Measurements from ENCODE around the gene RNF213.

RNF213 gene

DNA sequence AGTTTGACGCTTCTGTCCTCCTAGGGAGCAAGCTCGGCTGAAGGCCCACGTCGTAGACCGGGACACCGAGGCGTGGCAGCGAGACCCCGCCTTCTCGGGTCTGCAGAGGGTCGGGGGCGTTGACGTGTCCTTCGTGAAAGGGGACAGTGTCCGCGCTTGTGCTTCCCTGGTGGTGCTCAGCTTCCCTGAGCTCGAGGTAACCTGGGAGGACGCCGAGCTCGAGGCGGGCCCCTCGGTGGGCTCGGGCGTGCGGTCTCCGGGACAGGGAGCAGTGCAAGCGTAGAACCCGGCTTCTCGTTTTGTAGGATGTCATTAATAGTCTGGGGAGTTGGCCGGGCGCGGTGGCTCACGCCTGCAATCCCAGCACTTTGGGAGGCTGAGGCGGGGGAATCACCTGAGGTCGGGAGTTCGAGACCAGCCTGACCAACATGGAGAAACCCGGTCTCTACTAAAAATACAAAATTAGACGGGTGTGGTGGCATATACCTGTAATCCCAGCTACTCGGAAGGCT is 155.0 kb downstream of the RNF213 start:
- peaks cover 37% of the 10 kb centered on the region for H3K27me3 ChIP-seq (ENCODE audit: control insufficient read depth, insufficient read depth, low read length)

GRCh38 chr17:80416260-80416939 is 155.7 kb downstream of the RNF213 start:
- Histone ChIP-seq H3K9ac (ENCODE audit: low read length) (no peak overlapping the region), H3K4me1 (ENCODE audit: control insufficient read depth, insufficient read depth, low read length) (no peaks in the 10 kb centered on the region), H3K4me3 (ENCODE audit: low read depth, low read length) (peak overlapping the region; percentile 88; the same call in 1 of the 2 replicates), H3K27me3 (ENCODE audit: control insufficient read depth, insufficient read depth, low read length) (peaks cover 34% of the 10 kb centered on the region), H3K36me3 (ENCODE audit: control insufficient read depth, insufficient read depth, low read length) (0 out of 2 replicates have a peak, but pooled peaks cover 12% of the 10 kb centered on the region), H3K9me3 (ENCODE audit: control insufficient read depth, insufficient read depth, low read depth, low read length) (no peaks in the 10 kb centered on the region), H3K27ac (ENCODE audit: low read depth, low read length) (no peak overlapping the region)

More for the DNA sequence above, 155.0 kb downstream of the RNF213 start:
- Histone ChIP-seq H3K4me1 (ENCODE audit: control insufficient read depth, insufficient read depth, low read length) (no peaks in the 10 kb centered on the region), H3K27ac (ENCODE audit: low read depth, low read length) (peak overlapping the region; percentile 86; the same call in 1 of the 2 replicates), H3K4me3 (ENCODE audit: low read depth, low read length) (peak overlapping the region; percentile 88), H3K9ac (ENCODE audit: low read length) (peak overlapping the region; percentile 93), H3K9me3 (ENCODE audit: control insufficient read depth, insufficient read depth, low read depth, low read length) (no peaks in the 10 kb centered on the region), H3K36me3 (ENCODE audit: control insufficient read depth, insufficient read depth, low read length) (0 out of 2 replicates have a peak, but pooled peaks cover 12% of the 10 kb centered on the region)

GRCh38 chr17:80416940-80417293 is 156.3 kb downstream of the RNF213 start:
- H3K36me3 ChIP-seq (ENCODE audit: control insufficient read depth, insufficient read depth, low read length), result 0 out of 2 replicates have a peak, but pooled peaks cover 12% of the 10 kb centered on the region
- H3K9ac ChIP-seq (ENCODE audit: low read length), result no peak overlapping the region
- H3K4me3 ChIP-seq (ENCODE audit: low read depth, low read length), result no peak overlapping the region
- no peaks in the 10 kb centered on the region for H3K9me3 ChIP-seq (ENCODE audit: control insufficient read depth, insufficient read depth, low read depth, low read length)
- no peaks in the 10 kb centered on the region for H3K4me1 ChIP-seq (ENCODE audit: control insufficient read depth, insufficient read depth, low read length)
- H3K27ac ChIP-seq (ENCODE audit: low read depth, low read length), result no peak overlapping the region
- peaks cover 29% of the 10 kb centered on the region for H3K27me3 ChIP-seq (ENCODE audit: control insufficient read depth, insufficient read depth, low read length)

GRCh38 chr17:80418589-80418988 is 157.9 kb downstream of the RNF213 start:
- peaks cover 13% of the 10 kb centered on the region for H3K27me3 ChIP-seq (ENCODE audit: control insufficient read depth, insufficient read depth, low read length)
- H3K4me1 ChIP-seq (ENCODE audit: control insufficient read depth, insufficient read depth, low read length), result no peaks in the 10 kb centered on the region
- H3K9ac ChIP-seq (ENCODE audit: low read length), result no peak overlapping the region
- H3K4me3 ChIP-seq (ENCODE audit: low read depth, low read length), result no peak overlapping the region
- H3K9me3 ChIP-seq (ENCODE audit: control insufficient read depth, insufficient read depth, low read depth, low read length), result no peaks in the 10 kb centered on the region
- 0 out of 2 replicates have a peak, but pooled peaks cover 12% of the 10 kb centered on the region for H3K36me3 ChIP-seq (ENCODE audit: control insufficient read depth, insufficient read depth, low read length)
- H3K27ac ChIP-seq (ENCODE audit: low read depth, low read length), result no peak overlapping the region

GRCh38 chr17:80419255-80419654 is 158.6 kb downstream of the RNF213 start:
- Histone ChIP-seq H3K36me3 (ENCODE audit: control insufficient read depth, insufficient read depth, low read length) (0 out of 2 replicates have a peak, but pooled peaks cover 12% of the 10 kb centered on the region), H3K9me3 (ENCODE audit: control insufficient read depth, insufficient read depth, low read depth, low read length) (no peaks in the 10 kb centered on the region), H3K4me1 (ENCODE audit: control insufficient read depth, insufficient read depth, low read length) (no peaks in the 10 kb centered on the region), H3K27me3 (ENCODE audit: control insufficient read depth, insufficient read depth, low read length) (peaks cover 6% of the 10 kb centered on the region), H3K4me3 (ENCODE audit: low read depth, low read length) (no peak overlapping the region), H3K9ac (ENCODE audit: low read length) (no peak overlapping the region), H3K27ac (ENCODE audit: low read depth, low read length) (no peak overlapping the region)

DNA sequence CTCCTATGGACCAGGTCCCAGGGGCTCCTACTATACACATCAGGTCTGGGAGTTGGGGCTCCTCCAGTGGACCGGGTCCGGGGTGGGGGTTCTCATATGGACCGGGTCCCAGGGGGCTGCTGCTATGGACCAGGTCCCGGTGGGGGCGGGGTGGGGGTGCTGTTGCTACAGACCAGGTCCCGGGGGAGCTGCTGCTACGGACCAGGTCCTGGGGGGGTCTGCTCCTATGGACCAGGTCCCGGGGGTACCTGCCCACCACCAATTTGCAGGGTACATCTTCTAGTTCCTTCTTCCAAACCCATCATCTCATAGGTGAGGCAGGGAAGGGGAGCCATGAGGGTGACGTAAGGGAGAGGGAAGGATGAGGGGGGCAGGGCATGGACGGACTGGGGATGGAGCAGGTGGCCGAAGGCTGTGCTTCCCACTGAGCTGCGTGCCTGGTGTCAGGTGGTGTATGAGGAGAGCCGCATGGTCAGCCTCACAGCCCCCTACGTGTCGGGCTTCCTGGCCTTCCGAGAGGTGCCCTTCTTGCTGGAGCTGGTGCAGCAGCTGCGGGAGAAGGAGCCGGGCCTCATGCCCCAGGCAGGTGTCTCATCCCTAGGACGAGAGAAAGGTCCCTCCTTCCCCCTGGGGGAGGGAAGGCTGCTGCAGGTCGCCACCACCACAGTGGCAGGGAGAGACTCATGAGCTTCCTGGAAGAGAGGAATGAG is 160.9 kb downstream of the RNF213 start:
- H3K4me3 ChIP-seq (ENCODE audit: low read depth, low read length), result no peak overlapping the region
- H3K27me3 ChIP-seq (ENCODE audit: control insufficient read depth, insufficient read depth, low read length), result no peaks in the 10 kb centered on the region
- H3K4me1 ChIP-seq (ENCODE audit: control insufficient read depth, insufficient read depth, low read length), result no peaks in the 10 kb centered on the region
- no peaks in the 10 kb centered on the region for H3K9me3 ChIP-seq (ENCODE audit: control insufficient read depth, insufficient read depth, low read depth, low read length)
- H3K27ac ChIP-seq (ENCODE audit: low read depth, low read length), result no peak overlapping the region
- H3K9ac ChIP-seq (ENCODE audit: low read length), result no peak overlapping the region
- 0 out of 2 replicates have a peak, but pooled peaks cover 12% of the 10 kb centered on the region for H3K36me3 ChIP-seq (ENCODE audit: control insufficient read depth, insufficient read depth, low read length)

DNA sequence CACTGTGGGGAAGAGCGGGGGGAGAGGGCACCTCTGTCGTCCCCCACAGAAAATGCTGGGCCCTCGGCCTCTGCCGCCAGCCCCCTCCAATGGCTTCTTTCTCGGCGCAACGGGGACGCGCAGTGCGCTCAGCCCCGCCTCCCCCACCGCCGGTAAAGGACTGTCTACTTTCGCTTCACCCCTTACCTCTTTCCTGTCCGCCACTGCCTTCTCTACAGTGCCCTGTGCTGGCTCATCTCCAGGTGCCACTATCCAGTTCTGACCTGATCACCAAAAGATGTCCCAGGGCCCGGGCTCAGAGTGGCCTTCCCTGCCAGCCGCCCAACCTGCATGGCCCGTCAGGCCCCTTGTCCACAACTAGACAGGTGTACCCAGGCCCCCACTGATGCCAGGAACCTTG is 161.6 kb downstream of the RNF213 start:
- no peaks in the 10 kb centered on the region for H3K27me3 ChIP-seq (ENCODE audit: control insufficient read depth, insufficient read depth, low read length)
- H3K36me3 ChIP-seq (ENCODE audit: control insufficient read depth, insufficient read depth, low read length), result 0 out of 2 replicates have a peak, but pooled peaks cover 8% of the 10 kb centered on the region
- H3K9me3 ChIP-seq (ENCODE audit: control insufficient read depth, insufficient read depth, low read depth, low read length), result no peaks in the 10 kb centered on the region
- H3K27ac ChIP-seq (ENCODE audit: low read depth, low read length), result no peak overlapping the region
- H3K4me1 ChIP-seq (ENCODE audit: control insufficient read depth, insufficient read depth, low read length), result peaks cover 4% of the 10 kb centered on the region; the same call in 1 of the 2 replicates
- no peak overlapping the region for H3K9ac ChIP-seq (ENCODE audit: low read length)
- no peak overlapping the region for H3K4me3 ChIP-seq (ENCODE audit: low read depth, low read length)

- Histone ChIP-seq H3K9ac (ENCODE audit: low read length) (no peak overlapping the region), H3K4me1 (ENCODE audit: control insufficient read depth, insufficient read depth, low read length) (peaks cover 4% of the 10 kb centered on the region; the same call in 1 of the 2 replicates), H3K27ac (ENCODE audit: low read depth, low read length) (no peak overlapping the region), H3K9me3 (ENCODE audit: control insufficient read depth, insufficient read depth, low read depth, low read length) (no peaks in the 10 kb centered on the region), H3K36me3 (ENCODE audit: control insufficient read depth, insufficient read depth, low read length) (0 out of 2 replicates have a peak, but pooled peaks cover 1% of the 10 kb centered on the region), H3K4me3 (ENCODE audit: low read depth, low read length) (no peak overlapping the region), H3K27me3 (ENCODE audit: control insufficient read depth, insufficient read depth, low read length) (no peaks in the 10 kb centered on the region)
These were observed 162.3 kb downstream of the RNF213 start for GRCh38 chr17:80422981-80423380.

GRCh38 chr17:80423536-80424225 is 163.0 kb downstream of the RNF213 start:
- H3K4me3 ChIP-seq (ENCODE audit: low read depth, low read length), result no peak overlapping the region
- no peak overlapping the region for H3K9ac ChIP-seq (ENCODE audit: low read length)
- no peaks in the 10 kb centered on the region for H3K9me3 ChIP-seq (ENCODE audit: control insufficient read depth, insufficient read depth, low read depth, low read length)
- H3K27ac ChIP-seq (ENCODE audit: low read depth, low read length), result no peak overlapping the region
- H3K27me3 ChIP-seq (ENCODE audit: control insufficient read depth, insufficient read depth, low read length), result no peaks in the 10 kb centered on the region
- H3K4me1 ChIP-seq (ENCODE audit: control insufficient read depth, insufficient read depth, low read length), result peaks cover 4% of the 10 kb centered on the region; the same call in 1 of the 2 replicates
- H3K36me3 ChIP-seq (ENCODE audit: control insufficient read depth, insufficient read depth, low read length), result no peaks in the 10 kb centered on the region

GRCh38 chr17:80424261-80424660 is 163.6 kb downstream of the RNF213 start:
- Histone ChIP-seq H3K27me3 (ENCODE audit: control insufficient read depth, insufficient read depth, low read length) (no peaks in the 10 kb centered on the region), H3K4me1 (ENCODE audit: control insufficient read depth, insufficient read depth, low read length) (peaks cover 4% of the 10 kb centered on the region; the same call in 1 of the 2 replicates), H3K9ac (ENCODE audit: low read length) (no peak overlapping the region), H3K36me3 (ENCODE audit: control insufficient read depth, insufficient read depth, low read length) (no peaks in the 10 kb centered on the region), H3K4me3 (ENCODE audit: low read depth, low read length) (no peak overlapping the region), H3K27ac (ENCODE audit: low read depth, low read length) (no peak overlapping the region), H3K9me3 (ENCODE audit: control insufficient read depth, insufficient read depth, low read depth, low read length) (no peaks in the 10 kb centered on the region)

Data from HUES6 (cell line).